Esophagus squamous epithelium (tissue), 4 donors: Measurements from ENCODE around the gene NKD1.

Experiments
- CTCF ChIP-seq, 6 experiments: fragments of 450-650 bp in 4 of 6; fragments of 200-600 bp in 2 of 6; sonication (generic) in 2 of 6; IDR thresholded peaks; one replicate each; pipeline ENCODE4 v1.5.1; 2016 to 2019; ENCODE audit warnings: antibody characterized with exemption in 6 of 6, mild to moderate bottlenecking in 4 of 6, moderate library complexity in 4 of 6
- POLR2A ChIP-seq, 4 donors: fragments of 450-650 bp; IDR thresholded peaks; one replicate each; pipeline ENCODE4 v1.6.1; 2017; ENCODE audit warnings: antibody characterized with exemption in 4 of 4, mild to moderate bottlenecking in 4 of 4, moderate library complexity in 3 of 4

DNA sequence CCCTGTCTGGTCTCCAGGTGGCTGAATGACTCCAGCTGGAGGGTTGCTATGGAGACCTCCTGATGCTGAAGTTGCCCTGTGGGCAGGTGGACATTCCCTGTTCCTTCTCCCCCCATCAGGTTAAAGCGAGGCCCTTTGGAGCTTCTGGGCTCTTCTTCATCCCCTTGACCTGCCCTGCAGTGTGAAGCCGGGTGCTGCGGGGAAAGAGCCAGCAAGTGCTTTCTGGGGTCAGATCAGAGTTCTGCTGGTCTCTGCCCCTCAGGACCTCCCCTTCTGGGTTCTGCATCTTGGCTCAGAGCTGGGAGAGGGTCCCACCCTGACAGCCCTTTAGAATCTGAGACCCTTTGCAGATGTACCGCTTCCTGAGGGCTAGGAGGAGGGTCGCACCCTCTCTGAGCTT lies 25.1 kb downstream of the NKD1 start:
- TF ChIP-seq CTCF (IDR thresholded peaks at IDR 0.05), result no peak
- no peak for TF ChIP-seq POLR2A (IDR thresholded peaks at IDR 0.05)
